Measurements from ENCODE around the gene BAZ2B. TPM values are rescaled to one million over a fixed set of nuclear protein-coding genes. Genes with fewer than 3 reads are reported as not detected.

BAZ2B gene
- total RNA-seq, 1 donor from 2014 or later, result 37.4 TPM

DNA sequence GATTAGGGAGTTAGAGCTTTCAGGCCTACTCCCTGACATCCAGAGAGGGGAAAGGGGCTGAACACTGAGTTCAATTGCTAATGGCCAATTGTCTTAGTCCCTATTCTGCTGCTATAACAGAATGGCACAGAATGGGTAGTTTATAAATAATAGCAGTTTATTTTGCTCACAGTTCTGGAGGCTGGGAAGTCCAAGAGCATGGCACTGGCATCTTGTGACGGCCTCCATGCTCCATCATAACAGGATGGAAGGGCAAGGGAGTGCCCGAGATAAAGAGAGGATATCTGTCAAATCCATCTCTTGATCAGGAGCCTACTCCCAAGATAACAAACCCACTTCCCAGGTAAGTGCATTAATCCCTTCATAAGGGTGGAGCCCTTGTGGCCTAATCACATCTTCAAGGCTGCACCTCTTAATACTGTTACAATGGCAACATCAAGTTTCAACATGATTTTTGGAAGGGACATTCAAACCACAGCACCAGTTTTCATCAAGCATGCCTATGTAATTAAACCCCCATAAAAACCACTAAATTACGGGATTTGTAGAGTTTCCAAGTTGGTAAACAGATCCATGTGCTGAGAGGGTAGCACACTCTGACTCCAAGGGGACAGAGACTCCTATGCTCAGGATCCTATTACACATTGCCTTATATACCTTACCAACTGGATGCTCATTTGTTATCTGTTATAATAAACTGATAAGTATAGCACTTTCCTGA lies 44.6 kb downstream of the BAZ2B start:
- FAIRE-seq, result peak; percentile 13

DNA sequence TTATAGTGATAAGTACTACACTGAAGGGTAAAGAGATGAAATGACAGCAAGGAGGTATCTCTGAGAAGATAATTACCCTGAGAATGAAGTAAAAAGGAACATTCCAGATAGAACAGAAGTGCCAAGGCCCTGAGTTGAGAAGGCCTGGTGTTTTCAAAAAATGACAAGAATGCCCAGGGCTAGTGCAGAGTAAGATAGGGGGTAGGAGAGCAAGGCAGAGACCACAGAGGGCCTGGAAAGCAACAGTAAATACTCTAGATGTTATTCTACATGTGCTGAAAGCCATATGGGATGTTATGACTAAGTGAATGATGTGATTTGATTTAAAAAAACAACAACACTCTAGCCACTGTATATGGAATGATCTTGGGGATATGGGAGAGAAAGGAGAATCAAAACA lies 52.3 kb downstream of the BAZ2B start:
- peaks cover 2% of the 10 kb centered on the region for H3K36me3 ChIP-seq (ENCODE audit: control insufficient read depth, insufficient read depth, low read length)
- no peaks in the 10 kb centered on the region for H3K27me3 ChIP-seq (ENCODE audit: control insufficient read depth, insufficient read depth, low read length)
- TF ChIP-seq, protein P1, sequence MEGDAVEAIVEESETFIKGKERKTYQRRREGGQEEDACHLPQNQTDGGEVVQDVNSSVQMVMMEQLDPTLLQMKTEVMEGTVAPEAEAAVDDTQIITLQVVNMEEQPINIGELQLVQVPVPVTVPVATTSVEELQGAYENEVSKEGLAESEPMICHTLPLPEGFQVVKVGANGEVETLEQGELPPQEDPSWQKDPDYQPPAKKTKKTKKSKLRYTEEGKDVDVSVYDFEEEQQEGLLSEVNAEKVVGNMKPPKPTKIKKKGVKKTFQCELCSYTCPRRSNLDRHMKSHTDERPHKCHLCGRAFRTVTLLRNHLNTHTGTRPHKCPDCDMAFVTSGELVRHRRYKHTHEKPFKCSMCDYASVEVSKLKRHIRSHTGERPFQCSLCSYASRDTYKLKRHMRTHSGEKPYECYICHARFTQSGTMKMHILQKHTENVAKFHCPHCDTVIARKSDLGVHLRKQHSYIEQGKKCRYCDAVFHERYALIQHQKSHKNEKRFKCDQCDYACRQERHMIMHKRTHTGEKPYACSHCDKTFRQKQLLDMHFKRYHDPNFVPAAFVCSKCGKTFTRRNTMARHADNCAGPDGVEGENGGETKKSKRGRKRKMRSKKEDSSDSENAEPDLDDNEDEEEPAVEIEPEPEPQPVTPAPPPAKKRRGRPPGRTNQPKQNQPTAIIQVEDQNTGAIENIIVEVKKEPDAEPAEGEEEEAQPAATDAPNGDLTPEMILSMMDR (IDR thresholded peaks at IDR 0.05; ENCODE audit: insufficient read depth, low read length, severe bottlenecking), result no peak
- no peak for DNase-seq (ENCODE audit: low read depth)
- H3K4me3 ChIP-seq (ENCODE audit: low read depth, low read length), result no peak overlapping the region
- no peak for FAIRE-seq

More for the DNA sequence above, 44.6 kb downstream of the BAZ2B start:
- H3K36me3 ChIP-seq (ENCODE audit: control insufficient read depth, insufficient read depth, low read length), result no peaks in the 10 kb centered on the region
- TF ChIP-seq, protein P1 (IDR thresholded peaks at IDR 0.05; ENCODE audit: insufficient read depth, low read length, severe bottlenecking), result no peak
- H3K4me3 ChIP-seq (ENCODE audit: low read depth, low read length), result no peak overlapping the region
- no peak for DNase-seq (ENCODE audit: low read depth)
- H3K27me3 ChIP-seq (ENCODE audit: control insufficient read depth, insufficient read depth, low read length), result no peaks in the 10 kb centered on the region

DNA sequence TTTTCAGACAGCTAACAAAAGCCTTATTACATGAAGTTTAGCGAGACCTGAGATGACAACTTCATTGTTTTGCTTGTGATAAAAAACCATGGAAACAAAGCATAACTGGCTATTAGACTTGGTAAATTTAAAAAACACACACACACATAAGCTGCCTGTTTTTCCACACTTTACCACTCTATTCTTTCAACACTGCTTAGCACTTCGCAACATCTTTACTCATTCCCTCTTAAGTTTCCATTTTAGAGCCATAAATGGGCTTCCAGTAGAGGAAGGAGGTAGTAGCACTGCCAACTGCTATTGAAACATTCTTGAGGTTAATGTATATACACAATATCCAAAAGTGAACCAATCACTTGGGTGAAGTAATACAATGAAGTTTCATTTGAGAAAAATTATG lies 54.1 kb downstream of the BAZ2B start:
- Histone ChIP-seq H3K27me3 (ENCODE audit: control insufficient read depth, insufficient read depth, low read length) (no peaks in the 10 kb centered on the region), H3K36me3 (ENCODE audit: control insufficient read depth, insufficient read depth, low read length) (peaks cover 2% of the 10 kb centered on the region), H3K4me3 (ENCODE audit: low read depth, low read length) (no peak overlapping the region)
- DNase-seq (ENCODE audit: low read depth), result peak; percentile 53
- TF ChIP-seq, protein P1 (IDR thresholded peaks at IDR 0.05; ENCODE audit: insufficient read depth, low read length, severe bottlenecking), result no peak
- FAIRE-seq, result no peak

DNA sequence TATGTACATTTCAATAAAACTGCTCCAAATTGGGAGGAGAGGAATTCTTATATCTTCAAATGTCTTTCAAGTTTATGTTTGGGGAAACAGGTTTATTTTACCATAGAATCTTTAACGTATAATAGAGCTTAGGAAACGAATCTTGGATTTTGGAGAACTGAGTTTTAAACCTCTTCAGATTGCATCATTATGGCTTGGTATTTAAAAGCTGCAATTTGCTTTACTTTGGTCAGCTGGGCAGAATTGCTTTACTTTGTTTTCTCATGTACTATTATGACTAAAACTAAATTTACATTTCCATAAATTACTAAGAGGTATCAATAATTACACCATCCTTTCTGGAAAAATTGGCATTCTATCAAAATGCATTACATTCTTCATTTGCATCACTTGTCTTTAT lies 54.6 kb downstream of the BAZ2B start:
- TF ChIP-seq, protein P1 (IDR thresholded peaks at IDR 0.05; ENCODE audit: insufficient read depth, low read length, severe bottlenecking), result no peak
- Histone ChIP-seq H3K36me3 (ENCODE audit: control insufficient read depth, insufficient read depth, low read length) (peaks cover 2% of the 10 kb centered on the region), H3K4me3 (ENCODE audit: low read depth, low read length) (no peak overlapping the region), H3K27me3 (ENCODE audit: control insufficient read depth, insufficient read depth, low read length) (no peaks in the 10 kb centered on the region)
- FAIRE-seq (no peak), DNase-seq (ENCODE audit: low read depth) (no peak)

DNA sequence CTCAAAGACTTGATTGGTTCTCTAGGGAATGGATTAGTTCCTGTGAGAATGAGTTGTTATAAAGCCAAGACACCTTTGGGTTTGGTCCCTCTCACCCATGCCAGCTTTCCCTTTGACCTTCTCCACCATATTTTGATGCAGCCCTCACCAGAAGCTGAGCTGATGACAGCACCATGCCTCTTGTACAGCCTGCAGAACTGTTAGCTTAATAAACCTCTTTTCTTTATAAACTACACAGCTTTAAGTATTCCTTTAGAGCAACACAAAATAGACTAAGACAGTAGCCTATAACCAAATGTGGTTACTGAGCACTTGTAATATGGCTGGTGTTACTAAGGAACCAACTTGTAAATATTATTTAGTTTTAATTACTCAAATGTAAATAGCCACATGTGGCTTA lies 55.1 kb downstream of the BAZ2B start:
- no peak overlapping the region for H3K4me3 ChIP-seq (ENCODE audit: low read depth, low read length)
- peak; percentile 50 for FAIRE-seq
- H3K27me3 ChIP-seq (ENCODE audit: control insufficient read depth, insufficient read depth, low read length), result no peaks in the 10 kb centered on the region
- peaks cover 1% of the 10 kb centered on the region for H3K36me3 ChIP-seq (ENCODE audit: control insufficient read depth, insufficient read depth, low read length)
- DNase-seq (ENCODE audit: low read depth), result no peak
- TF ChIP-seq, protein P1 (IDR thresholded peaks at IDR 0.05; ENCODE audit: insufficient read depth, low read length, severe bottlenecking), result no peak

DNA sequence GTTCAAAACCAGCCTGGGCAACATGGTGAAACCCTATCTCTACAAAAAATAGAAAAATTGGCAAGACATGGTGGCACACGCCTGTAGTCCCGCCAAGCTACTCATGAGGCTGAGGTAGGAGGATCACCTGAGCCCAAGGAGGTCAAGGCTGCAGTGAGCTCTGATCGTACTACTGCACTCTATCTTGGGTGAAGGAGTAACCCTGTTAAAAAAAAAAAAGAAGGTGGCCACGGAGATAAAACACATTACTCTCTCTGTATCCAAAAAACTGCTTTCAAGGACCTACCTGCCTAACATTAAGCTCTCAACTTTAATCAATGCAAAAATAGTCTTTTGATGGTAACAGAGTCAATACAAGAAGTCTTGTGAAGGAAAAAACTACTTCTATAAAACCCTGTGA lies 57.3 kb downstream of the BAZ2B start:
- TF ChIP-seq, protein P1 (IDR thresholded peaks at IDR 0.05; ENCODE audit: insufficient read depth, low read length, severe bottlenecking), result no peak
- FAIRE-seq (no peak), DNase-seq (ENCODE audit: low read depth) (no peak)
- Histone ChIP-seq H3K4me3 (ENCODE audit: low read depth, low read length) (no peak overlapping the region), H3K27me3 (ENCODE audit: control insufficient read depth, insufficient read depth, low read length) (no peaks in the 10 kb centered on the region), H3K36me3 (ENCODE audit: control insufficient read depth, insufficient read depth, low read length) (no peaks in the 10 kb centered on the region)

Measured in bronchial epithelial cell (primary cell).